ENCODE results near the gene BMPER. TPM values are rescaled to one million over a fixed set of nuclear protein-coding genes. Genes with fewer than 3 reads are reported as not detected.
A peak's percentile ranks its signal among the peaks of the same experiment; 100 is the strongest.

The BMPER gene
- total and polyA plus RNA-seq, 2 experiments from 2014 or later, result 4.5 to 6.3 TPM

- Histone ChIP-seq H3K4me2 (peak overlapping the region; percentile 60), H3K4me1 (ENCODE audit: insufficient read depth) (peaks cover 9% of the 10 kb centered on the region), H3K9me3 (ENCODE audit: low read depth) (no peaks in the 10 kb centered on the region), H2AFZ (peak overlapping the region; percentile 42), H3K27ac (peak overlapping the region; percentile 62), H3K9me2 (replicated peaks; ENCODE audit: insufficient read depth) (no peaks in the 10 kb centered on the region), H3K36me3 (replicated peaks; ENCODE audit: insufficient read depth, low read depth) (no peaks in the 10 kb centered on the region), H3K27me3 (no peaks in the 10 kb centered on the region), H3K4me3 (no peak overlapping the region), H3K79me2 (no peaks in the 10 kb centered on the region), H4K20me1 (ENCODE audit: insufficient read depth, poor library complexity, severe bottlenecking) (no peaks in the 10 kb centered on the region)
- TF ChIP-seq CTCF (IDR thresholded peaks at IDR 0.05; ENCODE audit: poor library complexity) (no peak), EZH2phosphoT487 (IDR thresholded peaks at IDR 0.05; ENCODE audit: low read depth, severe bottlenecking, unreplicated experiment) (no peak), EZH2 (IDR thresholded peaks at IDR 0.05; ENCODE audit: borderline replicate concordance) (no peak)
- DNase-seq (ENCODE audit: low spot score), result peak; percentile 75
- WGBS (ENCODE audit: low lambda C conversion rate, missing lambda C conversion rate), result 25% methylated on average over 8 of the region's 8 CpGs
These were observed 130.9 kb downstream of the BMPER start for GRCh38 chr7:34036051-34036920.

- WGBS (ENCODE audit: low lambda C conversion rate, missing lambda C conversion rate), result 83% methylated on average over 10 of the region's 10 CpGs
- Histone ChIP-seq H3K4me3 (no peak overlapping the region), H3K27me3 (no peaks in the 10 kb centered on the region)
These were observed 131.8 kb downstream of the BMPER start for GRCh38 chr7:34036972-34037792.

GRCh38 chr7:34038816-34039470, 133.6 kb downstream of the BMPER start:
- no peaks in the 10 kb centered on the region for H3K36me3 ChIP-seq (replicated peaks; ENCODE audit: insufficient read depth, low read depth)
- no peak overlapping the region for H3K4me2 ChIP-seq
- H2AFZ ChIP-seq, result no peak overlapping the region
- no peaks in the 10 kb centered on the region for H4K20me1 ChIP-seq (ENCODE audit: insufficient read depth, poor library complexity, severe bottlenecking)
- no peaks in the 10 kb centered on the region for H3K79me2 ChIP-seq
- H3K4me3 ChIP-seq, result no peak overlapping the region
- WGBS (ENCODE audit: low lambda C conversion rate, missing lambda C conversion rate), result 91% methylated on average over 3 of the region's 3 CpGs
- no peaks in the 10 kb centered on the region for H3K27me3 ChIP-seq
- H3K9me3 ChIP-seq (ENCODE audit: low read depth), result no peaks in the 10 kb centered on the region
- H3K27ac ChIP-seq, result no peak overlapping the region
- DNase-seq (ENCODE audit: low spot score), result no peak
- H3K9me2 ChIP-seq (replicated peaks; ENCODE audit: insufficient read depth), result peaks cover 4% of the 10 kb centered on the region
- peaks cover 13% of the 10 kb centered on the region for H3K4me1 ChIP-seq (ENCODE audit: insufficient read depth)
- TF ChIP-seq EZH2 (IDR thresholded peaks at IDR 0.05; ENCODE audit: borderline replicate concordance) (no peak), CTCF (IDR thresholded peaks at IDR 0.05; ENCODE audit: poor library complexity) (no peak), EZH2phosphoT487 (IDR thresholded peaks at IDR 0.05; ENCODE audit: low read depth, severe bottlenecking, unreplicated experiment) (no peak)

More at GRCh38 chr7:34036972-34037792, 131.8 kb downstream of the BMPER start:
- Histone ChIP-seq H2AFZ (no peak overlapping the region), H3K4me1 (ENCODE audit: insufficient read depth) (peaks cover 9% of the 10 kb centered on the region), H3K9me3 (ENCODE audit: low read depth) (no peaks in the 10 kb centered on the region), H3K36me3 (replicated peaks; ENCODE audit: insufficient read depth, low read depth) (no peaks in the 10 kb centered on the region), H3K79me2 (no peaks in the 10 kb centered on the region), H4K20me1 (ENCODE audit: insufficient read depth, poor library complexity, severe bottlenecking) (no peaks in the 10 kb centered on the region), H3K9me2 (replicated peaks; ENCODE audit: insufficient read depth) (no peaks in the 10 kb centered on the region), H3K27ac (no peak overlapping the region), H3K4me2 (no peak overlapping the region)
- TF ChIP-seq CTCF (IDR thresholded peaks at IDR 0.05; ENCODE audit: poor library complexity), result no peak
- no peak for DNase-seq (ENCODE audit: low spot score)
